GM06990 (cell line): Measurements from ENCODE around the gene BCL11B.
A peak's percentile ranks its signal among the peaks of the same experiment; 100 is the strongest.

ENCODE experiments used
- DNase-seq: peaks from one replicate; pipeline ENCODE4 v3.0.0-alpha.2; 2011; ENCODE audit not compliant: insufficient read length; ENCODE audit errors: extremely low read depth
- H3K27me3 ChIP-seq: replicated peaks from 2 replicates; pipeline ENCODE4 v1.6.0; 2011; ENCODE audit warnings: low read length; ENCODE audit not compliant: control insufficient read depth, insufficient read depth
- H3K36me3 ChIP-seq: 2 replicates; pipeline ENCODE4 v1.5.1; 2011; ENCODE audit warnings: low read length; ENCODE audit not compliant: control insufficient read depth, insufficient read depth
- H3K4me3 ChIP-seq: replicated peaks from 2 replicates; pipeline ENCODE4 v1.5.1; 2011; ENCODE audit warnings: low read depth, mild to moderate bottlenecking, control low read depth, low read length
- CTCF ChIP-seq: IDR thresholded peaks from 2 replicates; pipeline ENCODE4 v1.5.1; 2011; ENCODE audit warnings: low read length, control low read depth, mild to moderate bottlenecking, inconsistent platforms; ENCODE audit not compliant: insufficient read depth, poor library complexity, severe bottlenecking

Gene BCL11B

GRCh38 chr14:99272899-99273765 is 1.1 kb upstream of the BCL11B start:
- peak; percentile 36 for DNase-seq
- no peak overlapping the region for H3K4me3 ChIP-seq
- no peaks in the 10 kb centered on the region for H3K36me3 ChIP-seq
- peaks cover 4% of the 10 kb centered on the region for H3K27me3 ChIP-seq
- TF ChIP-seq CTCF: no peak

GRCh38 chr14:99272632-99272898 is 568 bp upstream of the BCL11B start:
- no peak for DNase-seq
- Histone ChIP-seq H3K27me3 (peaks cover 4% of the 10 kb centered on the region), H3K4me3 (peak overlapping the region; percentile 60), H3K36me3 (no peaks in the 10 kb centered on the region)
- TF ChIP-seq CTCF: no peak

- Histone ChIP-seq H3K36me3 (no peaks in the 10 kb centered on the region), H3K27me3 (peaks cover 4% of the 10 kb centered on the region), H3K4me3 (peak overlapping the region; percentile 60)
- no peak for DNase-seq
- TF ChIP-seq CTCF: no peak
Measured at GRCh38 chr14:99271221-99271941, 616 bp downstream of the BCL11B start.

- TF ChIP-seq CTCF: no peak
- Histone ChIP-seq H3K4me3 (peak overlapping the region; percentile 60), H3K27me3 (peaks cover 4% of the 10 kb centered on the region), H3K36me3 (no peaks in the 10 kb centered on the region)
- no peak for DNase-seq
Measured at GRCh38 chr14:99270458-99271220, 1.4 kb downstream of the BCL11B start.

- H3K36me3 ChIP-seq: no peaks in the 10 kb centered on the region
- no peak for TF ChIP-seq CTCF
- H3K27me3 ChIP-seq: peaks cover 4% of the 10 kb centered on the region
- DNase-seq: no peak
- H3K4me3 ChIP-seq: no peak overlapping the region
Measured at GRCh38 chr14:99268810-99269707, 2.9 kb downstream of the BCL11B start.
